Measurements from ENCODE around the gene TSKU. TPM values are rescaled to one million over a fixed set of nuclear protein-coding genes. Genes with fewer than 3 reads are reported as not detected.
A peak's percentile ranks its signal among the peaks of the same experiment; 100 is the strongest.

Gene TSKU, protein sequence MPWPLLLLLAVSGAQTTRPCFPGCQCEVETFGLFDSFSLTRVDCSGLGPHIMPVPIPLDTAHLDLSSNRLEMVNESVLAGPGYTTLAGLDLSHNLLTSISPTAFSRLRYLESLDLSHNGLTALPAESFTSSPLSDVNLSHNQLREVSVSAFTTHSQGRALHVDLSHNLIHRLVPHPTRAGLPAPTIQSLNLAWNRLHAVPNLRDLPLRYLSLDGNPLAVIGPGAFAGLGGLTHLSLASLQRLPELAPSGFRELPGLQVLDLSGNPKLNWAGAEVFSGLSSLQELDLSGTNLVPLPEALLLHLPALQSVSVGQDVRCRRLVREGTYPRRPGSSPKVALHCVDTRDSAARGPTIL
- total RNA-seq (2014; rRNA removed; shearing (Covaris generic)), result 45.2 and 52.2 TPM in 2 replicates

DNA sequence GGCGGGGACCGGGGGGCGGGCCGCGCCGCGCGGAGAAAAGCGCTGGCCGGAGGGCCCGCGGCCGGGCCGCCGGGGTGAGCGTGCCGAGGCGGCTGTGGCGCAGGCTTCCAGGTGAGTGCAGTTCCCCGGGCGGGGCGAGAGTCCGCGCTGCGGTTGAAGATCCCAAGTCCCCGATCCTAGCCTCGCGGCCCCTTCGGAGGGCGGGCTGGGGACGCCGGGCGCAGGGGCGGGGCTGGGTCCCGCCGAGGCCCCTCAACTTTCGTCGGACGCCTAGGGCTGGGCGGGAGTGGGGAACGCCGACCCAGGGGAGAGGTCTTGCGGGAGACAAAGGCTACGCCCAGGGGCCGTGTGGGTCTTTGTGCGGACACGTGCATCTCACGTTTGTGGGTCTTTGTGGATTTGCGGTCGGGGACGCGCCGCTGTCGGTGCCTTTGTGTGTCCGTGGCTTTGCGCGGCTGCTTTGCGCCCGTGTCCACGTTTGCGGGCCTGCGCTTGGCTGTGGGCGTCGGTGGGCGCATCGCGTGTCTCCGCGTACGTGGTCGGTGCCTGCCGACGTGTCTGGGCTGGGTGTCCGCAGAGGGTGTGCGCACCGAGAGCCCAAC lies at the start of gene TSKU:
Gene TSKU (plus strand): TSS at position 63 of the 602 bp plus-strand sequence. CDS start 12,261 bp downstream, outside the sequence.
- peak; percentile 58 for DNase-seq (ENCODE audit: low read depth)

DNA sequence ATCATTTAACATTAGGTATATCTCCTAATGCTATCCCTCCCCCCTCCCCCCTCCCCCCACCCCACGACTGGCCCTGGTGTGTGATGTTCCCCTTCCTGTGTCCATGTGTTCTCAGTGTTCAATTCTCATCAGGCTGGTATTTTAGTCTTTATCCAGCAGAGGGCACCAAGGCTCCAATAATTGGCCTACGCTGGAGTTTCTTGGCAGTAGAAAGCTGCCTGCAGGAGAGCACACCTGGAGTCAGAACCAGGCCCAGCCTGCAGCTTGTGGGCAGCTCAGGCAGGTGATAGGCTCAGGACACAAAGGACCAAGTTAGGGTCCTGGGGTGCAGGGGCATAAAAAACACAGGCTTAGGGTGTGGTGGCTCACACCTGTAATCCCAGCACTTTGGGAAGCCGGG lies 49.2 kb upstream of the TSKU start:
- DNase-seq (ENCODE audit: low read depth), result peak; percentile 70

DNA sequence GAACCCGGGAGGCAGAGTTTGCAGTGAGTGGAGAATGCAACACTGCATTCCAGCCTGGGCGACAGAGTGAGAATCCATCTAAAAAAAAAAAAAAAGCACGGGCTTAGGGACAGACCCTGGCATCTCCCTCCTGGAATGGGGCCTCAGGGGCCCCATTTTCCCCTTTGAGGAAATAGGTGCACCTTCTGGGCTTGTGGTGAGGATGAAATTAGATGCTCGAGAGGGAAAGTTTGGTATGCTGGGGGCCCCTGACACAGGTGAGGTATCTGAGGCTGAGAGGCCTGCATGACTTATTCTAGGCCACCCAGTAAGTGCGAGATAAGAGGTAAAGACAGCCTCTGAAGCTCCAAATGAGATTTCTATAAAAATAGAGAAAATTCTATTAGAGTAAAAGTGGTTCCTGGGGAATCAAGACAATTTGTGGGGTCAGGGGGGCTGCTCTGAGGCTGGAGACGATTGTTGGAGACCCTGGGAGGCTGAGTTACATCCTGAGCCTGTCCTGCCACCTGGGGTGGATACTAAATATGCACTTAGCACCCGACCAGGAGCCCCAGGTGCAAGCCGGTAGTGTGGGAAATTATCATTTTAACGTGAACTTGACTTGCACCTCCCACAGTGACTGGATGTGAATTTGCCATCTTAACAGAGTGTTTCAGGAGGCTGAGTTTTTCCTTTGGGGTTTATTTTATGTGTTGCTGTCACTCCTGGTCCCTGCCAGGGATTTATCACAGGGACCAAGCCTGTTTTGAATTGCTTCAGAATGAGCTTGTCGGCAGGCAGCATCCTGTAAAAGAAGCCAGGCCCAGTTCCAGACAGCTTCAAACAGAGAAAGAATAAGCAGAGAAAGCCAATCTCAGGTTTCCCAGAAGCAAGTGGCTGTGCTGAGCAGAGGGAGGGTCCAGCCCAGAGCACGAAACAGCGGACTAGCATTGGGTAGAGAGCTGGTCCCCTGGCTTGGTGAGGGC lies 48.4 kb upstream of the TSKU start:
- DNase-seq (ENCODE audit: low read depth), result no peak

DNA sequence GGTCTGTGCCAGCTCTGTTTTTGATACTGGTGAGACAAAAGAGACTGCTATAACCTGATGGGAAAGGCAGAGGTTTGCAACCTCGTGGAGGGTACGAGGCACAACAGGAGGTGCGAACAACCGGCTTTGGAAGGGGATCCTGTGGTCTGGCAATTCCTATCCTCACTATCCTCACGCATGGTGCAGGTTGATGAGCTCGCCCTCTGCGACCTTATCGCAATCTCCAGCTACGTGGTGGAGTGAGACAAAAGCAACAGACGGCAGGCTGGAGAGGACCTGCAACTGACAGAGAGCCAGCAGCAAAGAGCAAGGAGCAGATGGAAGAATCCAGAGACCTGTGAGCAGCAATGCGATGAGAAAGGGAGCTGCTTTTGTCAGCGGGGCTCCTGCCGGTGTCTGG lies 47.3 kb upstream of the TSKU start:
- no peak for DNase-seq (ENCODE audit: low read depth)

DNA sequence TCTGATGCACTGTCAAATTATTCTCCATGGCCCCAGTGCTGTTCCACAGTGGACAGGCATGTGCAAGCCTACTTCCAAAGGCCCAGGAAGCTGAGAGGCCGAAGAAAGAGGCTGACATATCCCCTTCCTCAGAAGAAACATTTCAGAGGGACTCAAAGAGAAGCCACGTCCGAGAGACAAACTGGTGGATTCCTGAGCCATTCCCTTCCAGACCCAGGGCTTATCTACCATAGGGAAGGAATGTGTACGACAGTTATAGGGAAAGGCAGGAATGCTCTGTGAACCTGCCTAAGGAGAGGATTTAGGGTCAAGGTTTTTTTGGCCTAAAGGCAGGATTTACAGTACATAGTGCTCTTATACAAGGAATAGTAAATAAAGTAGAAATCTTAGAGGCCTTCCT lies 46.9 kb upstream of the TSKU start:
- DNase-seq (ENCODE audit: low read depth), result no peak

DNA sequence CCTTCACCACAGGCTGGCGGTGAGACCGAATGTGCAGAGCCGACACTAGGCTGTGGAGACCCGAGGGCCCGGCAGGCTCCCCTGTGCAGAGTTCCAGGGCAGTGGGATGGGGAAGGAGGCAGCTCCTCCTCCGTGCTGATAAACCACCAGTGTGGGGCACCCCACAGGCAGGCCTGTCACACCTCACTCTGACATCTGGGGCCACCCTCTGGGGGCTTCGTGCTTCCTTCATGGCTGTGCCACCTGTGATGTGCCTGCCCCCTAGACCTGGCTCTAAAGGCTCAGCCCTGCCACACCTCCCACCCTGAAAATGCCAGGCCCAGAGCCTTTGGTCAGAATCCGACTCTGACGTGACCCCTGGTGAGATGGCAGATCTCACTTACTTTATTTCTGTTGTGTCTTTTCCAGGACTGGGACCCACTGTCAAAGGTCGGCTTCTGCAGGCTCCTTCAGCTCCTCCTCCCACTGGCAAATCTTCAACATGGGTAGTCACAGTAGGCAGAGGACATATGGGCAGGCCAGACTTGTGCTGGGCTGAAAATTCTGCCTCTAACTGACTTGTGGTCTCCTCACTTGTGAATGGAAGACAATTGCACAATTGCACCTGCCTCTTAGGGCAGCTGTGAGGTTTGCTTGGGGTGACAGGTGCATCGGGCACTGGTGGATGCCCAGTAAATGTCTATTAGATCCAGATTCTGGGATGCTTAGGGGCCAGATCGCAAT lies 46.2 kb upstream of the TSKU start:
- DNase-seq (ENCODE audit: low read depth), result no peak

DNA sequence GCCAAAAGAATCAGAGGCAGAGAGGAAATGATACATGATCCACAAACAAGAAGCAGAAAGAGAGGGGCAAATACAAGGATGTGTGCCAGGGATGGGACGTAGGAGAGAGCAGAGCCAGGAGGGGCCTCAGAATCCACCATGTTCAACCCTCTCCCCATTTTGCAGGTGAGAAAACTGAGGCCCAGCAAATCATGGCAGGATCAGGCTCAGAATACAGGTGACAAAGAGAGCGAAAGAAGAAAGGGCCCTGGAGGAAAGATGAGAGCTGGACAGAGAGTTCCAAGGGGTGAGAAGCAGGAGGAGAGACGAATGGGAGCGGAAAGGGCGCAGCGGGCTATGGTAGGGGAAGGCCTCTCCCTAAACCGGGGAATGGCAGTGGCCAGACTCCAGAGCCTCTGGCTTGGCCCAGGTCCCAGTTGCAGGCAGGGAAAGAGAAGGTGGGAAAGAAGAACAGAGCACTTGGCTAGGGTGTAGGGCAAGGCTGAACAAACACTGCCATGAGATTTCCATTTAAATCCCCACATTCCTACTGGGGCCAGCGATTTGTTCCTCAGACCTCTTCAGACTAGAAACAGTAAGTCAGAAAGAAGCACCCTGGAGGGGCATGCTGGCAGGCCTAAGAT lies 44.4 kb upstream of the TSKU start:
- DNase-seq (ENCODE audit: low read depth), result no peak

DNA sequence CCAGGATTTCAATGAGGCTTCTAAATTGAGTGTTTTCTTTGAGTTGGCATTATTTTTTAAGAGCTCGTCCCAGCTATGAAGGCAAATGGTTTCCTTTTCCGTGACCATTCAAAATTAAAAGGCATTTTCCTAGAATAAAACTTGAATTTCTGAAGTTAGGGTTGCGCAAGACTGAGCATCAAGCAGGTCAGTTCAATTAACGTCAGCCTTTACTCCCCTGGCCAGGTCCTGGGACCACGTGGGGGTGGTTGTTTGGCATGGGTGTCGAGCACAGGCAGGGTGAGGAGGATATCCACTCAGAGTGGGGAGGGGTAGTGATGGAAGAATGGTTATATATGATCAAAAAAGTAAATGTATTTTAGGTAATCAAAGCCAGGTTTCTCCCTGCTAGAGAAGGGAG lies 43.4 kb upstream of the TSKU start:
- DNase-seq (ENCODE audit: low read depth), result no peak

DNA sequence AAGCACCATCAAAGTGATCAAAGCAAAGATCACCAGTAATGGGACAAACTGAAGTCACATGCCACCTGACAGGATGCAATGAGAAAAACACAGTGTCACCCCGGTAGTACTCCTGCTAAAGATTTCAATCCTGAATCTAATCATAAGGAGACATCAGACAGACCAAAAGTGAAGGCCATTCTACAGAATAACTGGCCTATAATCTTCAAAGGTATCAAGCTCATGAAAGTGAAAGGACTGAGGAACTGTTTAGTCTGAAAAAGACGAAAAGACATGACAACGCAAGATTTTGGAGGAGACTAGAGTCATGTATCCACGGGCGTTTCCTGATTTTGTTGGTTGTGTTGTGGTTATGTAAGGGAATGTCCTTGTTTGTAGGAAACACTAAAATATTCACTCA lies 42.4 kb upstream of the TSKU start:
- DNase-seq (ENCODE audit: low read depth), result no peak

DNA sequence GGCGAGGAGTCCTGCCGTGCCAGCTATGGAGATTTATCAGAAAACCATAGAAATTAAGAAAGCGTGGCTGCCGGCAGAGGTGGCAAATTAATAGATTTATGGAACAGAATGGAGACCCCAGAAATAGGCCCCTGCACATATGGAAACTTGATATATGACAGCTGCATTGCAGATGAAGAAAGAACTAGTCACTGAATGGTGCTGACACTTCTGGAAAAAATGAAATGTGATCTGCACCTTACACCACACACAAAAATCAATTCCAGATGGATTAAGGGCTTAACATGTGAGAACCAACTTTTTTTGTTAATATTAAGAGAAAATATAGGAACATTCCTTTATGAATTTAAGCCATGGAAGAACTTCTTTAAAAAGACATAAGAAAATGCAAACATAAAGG lies 40.3 kb upstream of the TSKU start:
- DNase-seq (ENCODE audit: low read depth), result peak; percentile 57

DNA sequence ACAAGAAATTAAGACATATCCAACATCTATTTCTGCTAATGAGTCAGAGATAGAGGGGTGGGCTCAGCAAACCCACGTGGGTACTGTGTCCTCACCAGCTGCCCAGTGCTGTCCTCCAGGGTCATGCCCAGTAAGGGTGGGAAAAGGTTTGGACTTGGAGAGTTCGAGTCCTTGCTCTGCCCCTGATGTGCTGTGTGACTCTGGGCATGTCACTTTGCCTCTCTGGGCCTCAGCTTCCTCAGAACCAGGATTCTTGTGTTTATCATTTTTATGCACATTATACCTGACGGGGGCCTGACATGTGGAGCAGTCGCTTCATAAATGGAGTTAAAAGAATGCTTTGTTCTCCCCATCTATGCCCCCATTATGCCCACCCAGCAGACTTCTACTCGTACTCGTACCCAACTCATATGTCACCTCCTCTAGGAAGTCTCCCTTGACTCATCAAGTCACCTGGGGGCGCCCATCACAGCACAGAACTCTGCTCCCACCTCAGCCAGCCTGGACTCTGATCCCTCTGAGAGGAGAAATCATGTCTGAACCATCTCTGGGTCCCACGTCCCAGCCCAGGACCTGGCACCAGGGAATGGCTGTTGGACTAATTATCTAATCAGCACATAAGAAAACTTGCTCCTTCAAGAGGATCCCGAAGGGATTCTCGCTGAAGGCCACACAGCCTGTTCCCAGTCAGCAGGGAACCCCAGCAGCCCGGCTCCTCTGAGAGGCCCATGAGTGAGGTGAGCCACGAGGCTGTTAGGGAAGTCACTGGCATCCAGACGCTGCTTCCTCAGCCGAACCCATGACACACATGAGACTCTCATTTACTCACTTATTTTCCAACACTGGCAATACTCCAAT lies 38.7 kb upstream of the TSKU start:
- DNase-seq (ENCODE audit: low read depth), result peak; percentile 37

DNA sequence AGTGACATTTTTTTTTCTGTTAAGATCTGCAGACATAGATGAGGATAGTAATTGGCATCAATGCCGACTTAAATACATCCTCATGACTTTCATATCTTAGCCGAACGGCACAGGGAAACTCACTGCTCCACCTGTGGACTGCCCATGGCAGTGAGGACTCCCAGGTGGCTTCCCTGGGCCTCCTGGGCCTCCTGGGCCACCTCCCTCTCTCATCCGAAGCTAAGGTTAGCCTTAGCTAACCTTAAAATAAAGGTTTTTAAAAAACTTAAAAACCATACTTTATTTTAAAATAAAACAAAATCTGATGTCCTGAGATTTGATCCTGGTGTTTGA lies 38.1 kb upstream of the TSKU start:
- DNase-seq (ENCODE audit: low read depth), result no peak

DNA sequence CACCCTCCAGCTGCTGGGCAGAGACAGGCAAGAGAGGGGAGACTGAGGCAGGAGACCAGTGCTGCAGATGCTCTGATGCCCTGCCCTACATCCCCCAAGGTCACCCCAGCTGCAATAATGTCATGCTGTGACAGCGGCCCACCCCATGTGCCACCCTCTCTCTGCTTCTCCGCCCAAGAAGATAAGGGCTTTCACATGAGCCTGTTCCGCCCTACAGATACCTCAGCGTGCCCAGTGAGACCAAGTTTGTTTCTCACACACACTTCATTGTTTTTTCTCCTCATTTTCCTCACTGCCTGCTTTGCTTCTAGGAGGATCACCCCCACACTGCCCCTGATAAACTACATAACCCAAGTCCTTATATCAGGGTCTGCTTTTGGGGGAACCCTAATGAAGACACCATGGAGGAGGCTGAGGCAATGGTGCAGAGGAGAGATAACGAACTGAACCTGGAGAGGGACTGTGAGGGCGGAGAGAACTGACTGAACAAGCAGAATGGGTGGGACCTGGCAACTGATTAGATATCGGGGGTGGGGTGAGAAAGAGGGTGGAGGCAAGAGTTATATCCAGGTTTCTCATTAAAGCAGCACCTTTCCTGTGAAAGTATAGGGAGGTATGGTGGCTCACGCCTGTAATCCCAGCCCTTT lies 37.5 kb upstream of the TSKU start:
- no peak for DNase-seq (ENCODE audit: low read depth)

DNA sequence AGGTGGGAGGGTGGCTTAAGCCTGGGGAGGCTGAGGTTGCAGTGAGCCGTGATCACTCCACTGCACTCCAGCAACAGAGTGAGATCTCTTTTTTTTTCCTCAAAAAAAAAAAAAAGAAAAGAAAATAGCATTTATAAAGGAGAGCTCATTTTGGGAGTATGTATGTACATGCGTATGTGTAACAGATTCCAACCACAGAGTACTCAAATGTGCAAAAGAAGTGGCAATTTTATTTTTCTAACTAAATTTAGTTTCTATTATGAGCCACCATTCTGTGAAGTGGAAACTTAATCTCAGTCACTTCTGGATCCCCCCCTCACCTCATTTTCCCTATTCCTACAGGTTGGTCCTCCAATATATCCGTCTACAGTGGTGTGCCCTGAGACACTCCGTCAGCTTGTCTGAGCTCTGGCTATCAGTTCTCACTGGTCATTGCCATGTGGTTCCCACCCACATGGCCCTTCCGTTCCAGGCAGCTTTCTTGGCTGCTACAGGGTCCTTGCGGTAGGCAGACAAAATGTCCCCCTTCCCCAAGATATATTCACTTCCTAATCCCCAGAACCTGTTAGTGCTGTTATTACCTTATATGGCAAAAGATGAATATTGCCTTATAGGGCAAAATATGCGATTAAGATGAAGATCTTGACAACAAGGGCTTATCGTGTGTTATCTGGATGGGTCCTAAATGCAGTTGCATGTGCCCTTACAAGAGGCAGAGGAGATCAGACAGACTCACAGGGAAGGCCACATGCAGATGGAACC lies 35.8 kb upstream of the TSKU start:
- DNase-seq (ENCODE audit: low read depth), result no peak

DNA sequence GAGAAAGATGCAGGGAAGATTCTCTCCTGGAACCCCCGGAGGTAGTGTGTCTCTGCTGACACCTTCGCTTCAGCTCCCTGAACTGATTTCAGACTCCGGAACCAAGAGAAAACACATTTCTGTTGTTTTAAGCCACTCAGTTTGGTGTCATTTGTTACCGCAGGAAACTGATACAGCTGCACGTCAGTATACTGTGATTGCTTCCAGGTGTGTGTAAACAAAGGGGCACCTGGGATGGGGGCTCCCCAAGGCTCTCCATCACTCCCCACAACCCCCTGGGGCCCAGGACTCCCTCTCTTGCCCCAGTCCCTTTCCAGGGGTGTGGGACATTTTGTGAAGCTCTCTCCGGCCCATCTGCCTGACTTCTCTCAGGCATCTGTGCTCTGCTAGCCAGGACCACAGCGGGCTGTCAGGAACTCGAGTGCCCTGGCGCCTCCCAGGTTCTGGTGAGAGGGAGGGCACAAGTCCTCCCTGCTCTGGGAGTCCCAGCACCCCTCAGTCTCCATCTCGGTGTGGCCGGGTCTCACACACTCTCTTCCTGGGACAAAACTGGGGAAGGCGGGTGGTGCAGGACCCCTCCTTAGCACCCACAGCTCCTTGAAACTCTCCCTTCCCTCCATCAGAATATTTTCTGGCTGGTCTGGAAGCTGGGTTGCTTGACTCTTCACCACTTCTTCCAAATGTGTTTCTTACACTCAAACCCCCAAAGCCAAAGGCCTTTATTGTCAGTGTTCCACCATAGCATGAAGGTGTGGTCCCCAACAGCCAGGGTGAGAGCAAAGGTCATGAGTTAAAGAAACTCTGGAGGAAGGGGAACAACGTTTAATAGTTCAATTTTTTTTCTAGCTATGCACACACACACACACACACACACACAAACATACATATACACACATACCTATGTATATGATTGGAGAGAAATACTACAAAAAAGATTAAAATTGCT lies 35.0 kb upstream of the TSKU start:
- DNase-seq (ENCODE audit: low read depth), result no peak

DNA sequence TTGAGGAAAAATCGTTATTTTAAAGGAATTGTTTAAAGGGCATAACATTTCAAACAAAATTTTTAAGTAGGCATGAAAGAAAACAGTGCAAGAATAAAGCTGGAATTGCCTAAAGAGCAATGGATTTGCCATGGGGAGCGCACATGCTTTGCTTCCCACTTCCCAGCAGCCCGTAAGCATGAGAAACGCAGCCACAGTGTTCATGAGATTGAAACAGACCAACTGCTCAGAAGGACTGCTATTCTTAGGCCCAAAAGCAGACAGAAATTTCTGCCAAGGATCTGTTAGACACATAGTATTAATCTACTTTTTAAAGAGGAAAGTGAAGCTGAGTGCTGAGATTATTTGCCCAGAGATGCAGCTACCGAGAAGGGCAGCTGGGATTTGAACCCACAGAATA lies 34.2 kb upstream of the TSKU start:
- no peak for DNase-seq (ENCODE audit: low read depth)

DNA sequence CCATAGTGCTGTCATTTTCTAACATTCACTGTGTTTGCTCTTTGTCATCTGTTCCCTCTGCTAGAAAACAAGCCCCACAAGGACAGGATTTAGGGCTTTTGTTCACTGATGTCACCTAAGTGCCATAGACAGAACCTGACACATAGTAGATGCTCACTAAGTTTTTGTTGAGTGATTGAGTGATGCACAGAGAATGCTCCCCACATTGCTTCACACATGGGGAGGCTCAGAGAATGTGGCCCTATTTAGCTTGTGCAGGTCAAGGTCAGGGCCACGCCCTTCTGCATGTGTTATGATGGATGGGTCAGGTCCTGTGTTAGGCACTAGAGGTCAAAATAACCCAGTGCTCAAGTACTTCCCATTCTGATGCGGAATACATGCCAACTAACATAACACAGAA lies 33.1 kb upstream of the TSKU start:
- no peak for DNase-seq (ENCODE audit: low read depth)

DNA sequence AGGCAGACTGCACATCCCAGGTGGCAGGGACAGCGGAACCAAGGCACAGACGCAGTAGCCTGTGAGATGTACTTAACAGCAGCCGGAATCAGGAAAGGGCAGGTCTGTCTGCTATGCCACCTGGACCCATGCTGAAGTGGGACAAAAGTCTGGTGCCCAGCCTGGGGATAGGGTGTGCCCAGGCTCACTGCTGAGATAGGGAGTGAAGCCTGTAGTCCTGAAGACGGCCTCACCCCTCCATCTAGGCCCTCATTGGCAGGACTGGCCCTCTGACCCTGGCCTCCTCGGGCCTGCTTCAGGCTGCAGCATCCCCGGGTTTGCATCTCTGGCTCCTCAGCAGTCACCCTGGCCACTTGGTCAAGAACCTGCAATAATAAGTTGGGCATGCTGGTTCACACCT lies 32.4 kb upstream of the TSKU start:
- DNase-seq (ENCODE audit: low read depth), result no peak
